H1 (cell line): ENCODE measurements around the gene ITGB7. TPM values are rescaled to one million over a fixed set of nuclear protein-coding genes. Genes with fewer than 3 reads are reported as not detected.

Experiments used
- RNF2 ChIP-seq: fragments of 200-900, 300-1000 bp; sonication (generic); IDR thresholded peaks from 2 replicates; pipeline ENCODE4 v1.7.1; 2016; ENCODE audit warnings: borderline replicate concordance, low read depth, mild to moderate bottlenecking, antibody characterized with exemption, low read length; ENCODE audit not compliant: poor library complexity, severe bottlenecking; ENCODE audit errors: missing control alignments
- polyA plus RNA-seq, 7 experiments: library from polyadenylated mRNA; depleted of rRNA in 3 of 7; stranded (reverse) in 5 of 7; unstranded in 2 of 7; fragments of >200 nt in 5 of 7; fragments of 200-250 nt in 2 of 7; gene quantifications; 1 replicate in 5 of 7; 2 replicates in 1 of 7; 4 replicates in 1 of 7; pipeline versions ENCODE4 v1.2.1 to v1.2.3, GENCODE V29; 2011 to 2013; ENCODE audit warnings: missing spikeins in 2 of 7, mixed read lengths in 2 of 7
- total RNA-seq: library from RNA; stranded (reverse); fragmentation: NEBNext Ultra II Directional; extraction: Animal tissue kit (Norgen Biotek cat#: 25700); gene quantifications from 2 replicates; pipeline ENCODE4 v1.2.1, GENCODE V29; 2021

The ITGB7 gene
- total and polyA plus RNA-seq, 2 of the 8 experiments (the other 6 are each of a cell fraction or from before 2014, with no cell fraction given), result 0.35 to 0.54 TPM

- TF ChIP-seq RNF2, result no peak
Observed at GRCh38 chr12:53219292-53219955, 12.4 kb upstream of the ITGB7 start (continued).
